ENCODE results near the gene TIGD2.
"Not testable (repeated sequence)": the region's sequence is repeated elsewhere in the genome, so short reads cannot be mapped to it uniquely, and the experiment has no call there.

TIGD2 gene

DNA sequence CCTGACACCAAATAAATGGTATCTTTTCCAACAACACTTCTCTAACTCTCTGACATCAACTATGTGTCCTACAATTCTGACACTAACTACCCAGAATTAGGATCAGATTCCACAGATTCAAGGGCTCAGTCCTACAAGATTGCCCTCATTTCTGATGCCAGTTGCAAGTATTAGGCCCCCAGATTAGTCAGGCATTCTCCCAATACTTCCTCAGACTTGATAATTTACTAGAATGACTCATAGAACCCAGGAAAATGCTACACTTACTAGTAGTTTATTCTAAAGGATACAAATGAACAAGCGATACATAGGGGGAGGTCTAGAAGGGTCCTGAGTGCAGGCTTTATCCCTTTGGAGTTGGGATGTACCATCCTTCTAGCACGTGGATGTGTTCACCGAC, 8.5 kb downstream of the TIGD2 start:
- DNase-seq (ENCODE audit: low spot score) = no peak

- DNase-seq (ENCODE audit: low spot score) = no peak
Observed at GRCh38 chr4:89121387-89122068, 10.2 kb downstream of the TIGD2 start.

DNA sequence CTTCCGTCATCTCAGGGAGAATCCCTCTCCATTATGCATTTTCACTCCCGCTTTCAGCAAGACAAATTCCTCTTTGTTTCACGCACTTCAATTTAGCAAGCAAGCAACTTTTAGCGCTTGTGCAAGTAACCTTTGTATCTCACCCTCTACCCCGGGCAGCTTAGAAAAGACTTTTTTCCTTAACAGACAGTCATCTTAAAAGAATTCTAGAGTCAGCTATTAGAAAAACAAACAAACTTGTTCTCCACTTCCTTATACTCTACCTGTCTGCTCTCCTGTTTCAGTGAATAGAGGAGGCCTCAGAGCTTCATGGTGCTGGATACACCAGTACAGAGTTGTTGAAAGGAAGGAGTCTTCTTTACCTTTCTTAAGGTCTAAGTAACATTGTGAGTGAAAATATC, 12.1 kb downstream of the TIGD2 start:
- no peak for DNase-seq (ENCODE audit: low spot score)

DNA sequence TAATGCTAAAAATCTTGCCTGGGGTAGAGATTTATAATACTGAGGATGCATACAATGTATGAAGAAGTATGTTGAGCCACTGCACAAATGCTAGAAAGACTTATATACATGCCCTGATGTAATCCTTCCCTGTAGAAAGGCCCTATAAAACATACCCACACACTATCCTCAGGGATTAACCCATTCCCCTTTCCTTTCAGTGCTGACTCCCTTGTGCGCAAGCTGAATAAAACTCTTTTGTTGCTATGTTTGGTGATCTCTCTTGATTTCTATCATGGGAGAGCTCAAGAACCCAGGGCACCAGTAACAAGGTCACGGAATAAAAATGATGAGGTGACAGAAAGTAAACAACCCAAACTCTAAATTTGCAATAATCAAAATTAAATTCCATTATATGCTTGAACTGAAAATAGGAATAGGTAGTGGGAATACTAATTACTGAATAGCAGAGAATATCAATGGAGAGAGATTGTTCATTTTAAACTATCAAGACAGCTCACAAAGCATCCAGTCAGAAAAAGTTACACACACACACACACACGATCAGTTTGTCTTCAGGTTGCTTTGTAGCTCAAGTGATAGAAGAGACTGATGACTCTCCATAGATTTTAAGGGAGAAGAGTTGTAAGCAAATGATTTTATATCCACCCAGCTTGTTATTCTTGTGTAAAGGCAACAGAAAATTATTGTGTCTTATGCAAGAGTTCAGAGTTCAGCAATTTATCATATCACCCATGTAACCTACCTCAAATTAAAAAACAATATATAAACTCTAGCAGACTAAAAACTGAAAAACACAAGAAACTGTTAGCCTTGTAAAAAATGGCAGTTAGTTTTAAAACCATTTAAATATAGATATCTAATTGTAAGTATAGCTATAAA, 14.8 kb downstream of the TIGD2 start:
- no peak for DNase-seq (ENCODE audit: low spot score)

- DNase-seq (ENCODE audit: low spot score) = peak; percentile 28
Observed at GRCh38 chr4:89129080-89129640, 17.8 kb downstream of the TIGD2 start.

GRCh38 chr4:89134775-89135319, 23.5 kb downstream of the TIGD2 start:
- DNase-seq (ENCODE audit: low spot score) = peak; percentile 31

DNA sequence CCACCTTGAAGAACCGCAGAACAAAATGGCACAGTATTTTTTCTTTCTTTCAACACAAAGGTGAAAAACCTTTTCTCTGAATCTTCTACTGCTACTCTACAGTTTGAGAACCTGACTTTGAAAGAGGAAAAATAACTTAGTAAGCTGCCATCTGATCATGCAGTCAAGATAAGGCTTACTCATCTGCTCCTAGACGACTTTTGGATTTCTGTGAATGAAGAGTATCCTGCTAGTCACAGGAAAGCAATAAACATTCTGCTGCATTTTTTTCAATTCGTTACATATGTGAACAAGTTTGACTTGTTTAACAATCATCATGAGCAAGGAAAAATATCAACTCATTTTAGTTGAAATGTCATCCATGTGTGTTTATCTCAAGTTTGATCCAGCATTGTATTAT, 25.2 kb downstream of the TIGD2 start:
- DNase-seq (ENCODE audit: low spot score) = no peak

- DNase-seq (ENCODE audit: low spot score) = no peak
Observed at GRCh38 chr4:89137231-89137630, 25.9 kb downstream of the TIGD2 start.

DNA sequence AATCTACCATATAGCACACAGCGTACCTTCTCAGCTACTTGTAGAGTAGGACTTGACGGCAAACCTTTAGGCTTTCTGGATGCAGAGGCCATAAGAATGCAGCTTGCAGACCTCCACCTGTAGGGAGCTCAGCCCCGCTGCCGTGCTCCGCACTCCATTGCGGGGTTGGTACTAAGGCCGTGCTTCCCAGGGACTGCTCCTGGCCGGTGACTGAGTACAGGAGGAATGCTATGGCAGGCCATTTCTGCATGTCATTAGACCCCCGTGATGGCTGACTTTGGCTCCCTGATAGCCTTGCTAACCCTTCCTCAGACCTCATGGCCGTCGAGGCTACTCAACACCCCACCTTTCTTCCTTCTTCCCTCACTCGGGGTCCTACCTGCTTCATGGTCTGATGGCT, 26.4 kb downstream of the TIGD2 start:
- DNase-seq (ENCODE audit: low spot score) = no peak

GRCh38 chr4:89140168-89140759, 28.9 kb downstream of the TIGD2 start:
- no peak for DNase-seq (ENCODE audit: low spot score)

DNA sequence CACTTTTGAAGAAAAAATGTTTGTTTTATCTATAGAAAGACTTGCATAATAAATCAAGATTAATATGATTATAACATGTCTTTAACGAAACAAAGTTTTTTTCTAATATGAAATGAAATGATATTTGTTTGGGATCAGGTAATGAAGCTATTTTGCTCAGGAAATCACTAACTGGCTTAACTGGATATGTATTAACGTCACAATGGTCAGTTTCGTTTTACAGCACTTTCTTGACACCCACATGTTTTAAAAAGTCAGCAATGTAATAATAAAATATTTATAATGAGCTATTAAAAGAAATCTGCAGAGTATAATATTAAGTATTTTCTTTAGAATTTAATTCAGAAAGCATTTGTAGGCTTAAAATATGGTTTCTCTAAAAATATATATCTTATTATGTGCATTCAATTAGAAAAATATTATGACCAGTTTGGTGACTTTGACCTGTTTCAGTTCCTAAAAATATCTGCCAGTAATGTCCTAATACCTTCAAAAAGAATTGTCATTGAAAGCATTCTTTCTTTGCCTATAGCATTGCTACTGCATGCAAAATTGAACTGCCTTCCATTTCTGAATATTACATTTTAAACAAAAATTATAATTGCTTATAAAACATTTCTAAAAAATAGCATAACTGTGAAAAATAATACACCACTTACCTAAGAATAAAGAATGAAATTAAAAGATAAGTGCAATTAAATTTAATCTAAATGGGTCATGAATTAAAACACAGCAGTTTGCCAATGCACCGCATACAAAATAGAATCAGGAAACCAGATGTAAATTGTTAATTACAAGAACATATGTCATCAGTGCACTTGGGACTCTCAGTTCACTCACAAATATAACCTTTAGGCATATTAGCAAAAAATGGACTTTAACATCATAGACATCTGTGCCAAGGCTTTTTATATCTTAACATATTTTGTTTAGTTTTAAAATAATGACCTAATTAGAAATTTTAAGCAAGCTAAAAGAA, 31.6 kb downstream of the TIGD2 start:
- no peak for DNase-seq (ENCODE audit: low spot score)

DNA sequence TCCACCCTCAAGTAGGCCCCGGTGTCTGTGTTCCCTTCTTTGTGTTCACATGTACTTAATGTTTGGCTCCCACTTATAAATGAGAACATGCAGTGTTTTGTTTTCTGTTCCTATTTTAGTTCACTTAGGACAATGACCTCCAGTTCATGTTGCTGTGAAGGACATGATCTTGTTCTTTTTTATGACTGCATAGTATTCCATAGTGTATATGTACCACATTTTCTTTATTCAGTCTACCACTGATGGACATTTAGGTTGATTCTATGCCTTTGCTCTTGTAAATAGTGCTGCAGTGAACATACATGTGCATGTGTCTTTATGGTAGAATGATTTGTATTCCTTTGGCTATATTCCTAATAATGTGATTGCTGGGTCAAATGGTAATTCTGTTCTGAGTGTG, 33.3 kb downstream of the TIGD2 start:
- not testable (repeated sequence) for DNase-seq (ENCODE audit: low spot score)

- no peak for DNase-seq (ENCODE audit: low spot score)
Observed at GRCh38 chr4:89146196-89146595, 34.9 kb downstream of the TIGD2 start.

- no peak for DNase-seq (ENCODE audit: low spot score)
Observed at GRCh38 chr4:89152972-89153371, 41.6 kb downstream of the TIGD2 start.

DNA sequence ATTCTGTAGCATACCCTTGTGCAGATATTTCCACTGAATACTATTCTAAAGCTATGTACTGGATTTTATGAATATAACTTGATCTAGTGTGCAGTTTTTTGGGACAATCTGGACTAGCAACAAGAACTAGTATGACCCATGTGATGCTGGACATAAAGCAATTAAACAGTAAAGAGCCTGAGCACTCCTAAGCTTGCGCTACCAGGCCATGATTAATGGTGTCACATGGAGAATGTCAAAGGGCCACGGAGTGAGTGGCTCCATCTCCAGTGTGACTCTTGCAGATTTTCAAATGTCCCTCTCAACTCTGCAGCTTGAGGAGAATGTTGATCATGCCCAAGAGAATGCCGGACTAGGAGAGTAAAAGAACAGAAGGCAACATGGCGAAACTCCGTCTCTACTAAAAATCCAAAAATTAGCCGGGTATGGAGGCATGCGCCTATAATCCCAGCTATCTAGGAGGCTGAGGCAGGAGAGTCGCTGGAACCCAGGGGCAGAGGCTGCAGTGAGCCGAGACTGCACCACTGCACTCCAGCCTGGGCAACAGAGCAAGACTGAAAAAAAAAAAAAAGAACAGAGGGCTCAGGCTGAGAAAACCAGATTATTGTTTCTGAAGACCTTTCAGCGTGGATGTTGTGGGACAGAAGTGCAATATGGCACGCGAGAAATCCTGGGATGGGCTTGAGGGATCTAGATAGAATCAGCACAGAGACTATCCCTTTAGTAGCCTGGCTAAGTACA, 45.0 kb downstream of the TIGD2 start:
- no peak for DNase-seq (ENCODE audit: low spot score)

DNA sequence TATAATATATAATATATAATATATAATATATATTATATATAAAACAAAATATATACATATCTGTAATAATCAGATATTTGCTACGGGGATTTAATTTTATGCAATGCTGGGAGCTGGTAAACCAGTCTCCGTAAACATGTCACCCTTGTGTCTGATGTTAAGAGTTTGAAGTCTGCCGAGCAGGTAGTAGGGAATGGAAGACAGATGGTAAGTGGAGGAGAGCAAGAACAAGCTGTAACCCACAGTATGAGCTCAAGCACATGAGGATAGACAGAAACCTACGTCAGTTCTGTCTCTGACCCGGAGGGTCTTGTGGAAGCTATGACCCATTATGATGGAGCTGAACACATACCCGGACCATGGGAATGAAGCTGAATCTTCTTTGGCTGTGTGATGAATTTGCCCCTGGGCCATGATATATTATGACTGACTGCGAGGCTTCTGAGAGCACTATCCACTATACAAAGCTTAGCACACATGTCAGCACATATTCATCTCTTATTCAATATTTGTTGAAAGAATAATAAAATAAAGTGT, 46.2 kb downstream of the TIGD2 start:
- no peak for DNase-seq (ENCODE audit: low spot score)

GRCh38 chr4:89158884-89159503, 47.7 kb downstream of the TIGD2 start:
- peak; percentile 35 for DNase-seq (ENCODE audit: low spot score)

- DNase-seq (ENCODE audit: low spot score) = no peak
Observed at GRCh38 chr4:89160806-89161205, 49.5 kb downstream of the TIGD2 start.

DNA sequence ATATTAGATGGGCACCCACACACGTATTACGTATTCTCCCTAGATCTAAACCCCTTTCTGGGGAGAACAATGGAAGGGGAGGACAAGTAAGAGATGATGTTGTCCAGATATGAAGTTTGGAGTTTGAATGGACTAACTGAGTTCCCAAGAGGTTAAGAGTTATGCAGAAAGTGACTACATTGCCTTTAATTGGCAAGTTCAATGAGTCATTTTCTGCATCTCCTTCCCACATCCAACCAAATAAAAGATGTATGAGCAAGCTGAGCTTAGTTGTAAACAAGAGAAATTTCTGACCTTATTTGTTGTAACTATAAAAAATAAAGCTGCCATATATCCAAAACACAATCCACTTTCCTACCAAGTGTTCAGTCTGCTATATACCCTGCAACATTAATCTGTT, 50.5 kb downstream of the TIGD2 start:
- DNase-seq (ENCODE audit: low spot score) = no peak

DNA sequence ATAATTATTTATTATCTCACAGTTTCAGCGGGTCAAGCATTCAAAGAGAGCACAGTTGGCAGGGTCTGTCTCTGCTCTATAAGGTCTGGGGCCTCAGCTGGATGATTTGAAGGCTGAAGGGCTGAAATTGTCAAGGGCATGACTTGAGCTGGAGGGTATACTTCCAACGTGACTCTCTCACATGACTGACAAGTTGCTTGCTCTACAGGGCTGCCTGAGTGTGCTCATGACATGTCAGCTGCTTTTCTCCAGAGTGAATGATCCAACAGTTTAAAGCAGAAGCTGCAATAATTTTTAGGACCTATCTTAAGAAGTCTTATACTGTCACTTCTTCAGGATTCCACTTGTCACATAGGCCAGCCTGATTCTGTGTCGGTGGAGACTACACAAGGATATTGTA, 51.2 kb downstream of the TIGD2 start:
- DNase-seq (ENCODE audit: low spot score) = no peak

Measured in AG08396 (cell line).